ENCODE measurements around the gene SLC6A7. TPM values are rescaled to one million over a fixed set of nuclear protein-coding genes. Genes with fewer than 3 reads are reported as not detected.
"Not testable (repeated sequence)": the region's sequence is repeated elsewhere in the genome, so short reads cannot be mapped to it uniquely, and the experiment has no call there.

SLC6A7 gene
- total and polyA plus RNA-seq, 9 donors, result 0.31 to 1.3 (median 0.75) TPM

DNA sequence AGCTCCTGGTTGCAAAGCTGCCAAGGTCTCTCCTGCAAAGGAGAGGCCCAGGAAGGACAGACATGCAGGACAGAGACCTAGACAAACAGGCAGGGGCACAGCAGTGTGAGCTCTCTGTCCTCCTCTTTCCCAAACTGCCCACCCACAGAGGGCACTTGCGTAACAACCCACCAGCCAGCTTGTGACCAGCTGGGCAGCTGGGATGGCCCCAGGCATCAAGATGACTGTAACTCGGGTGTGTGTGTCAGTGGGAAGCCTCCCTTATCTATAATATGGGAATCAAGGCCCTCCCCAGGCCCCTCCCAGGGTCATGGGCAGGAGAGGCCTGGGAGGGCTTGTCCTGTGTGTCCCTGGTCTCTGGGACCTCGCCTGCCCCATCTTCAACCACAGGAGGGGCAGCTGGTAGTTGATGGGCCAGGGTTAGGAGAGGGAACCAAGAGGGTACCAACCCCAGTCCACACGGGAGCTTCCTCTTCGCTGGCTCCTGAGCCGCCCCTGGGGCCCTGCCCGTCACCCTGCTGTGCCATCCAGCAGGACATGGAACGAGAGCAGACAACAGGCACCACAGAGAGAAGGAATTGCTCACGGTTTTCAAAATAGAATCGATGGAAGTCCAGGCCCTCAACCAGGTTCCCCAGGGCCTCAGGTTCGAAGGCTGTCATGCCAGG lies 37.9 kb downstream of the SLC6A7 start:
- H3K27ac ChIP-seq (ENCODE audit: low read length), result no peak overlapping the region
- WGBS (ENCODE audit: insufficient coverage), result 91% methylated on average over 6 of the region's 11 CpGs
- H3K36me3 ChIP-seq (ENCODE audit: control insufficient read depth, insufficient read depth, low read length), result peaks cover 20% of the 10 kb centered on the region

GRCh38 chr5:150229571-150229970 lies 39.7 kb downstream of the SLC6A7 start:
- no peak for DNase-seq
- Histone ChIP-seq H3K27me3 (ENCODE audit: control insufficient read depth, insufficient read depth, low read length) (no peaks in the 10 kb centered on the region), H3K4me3 (ENCODE audit: low read length) (no peak overlapping the region), H3K4me1 (ENCODE audit: control insufficient read depth, insufficient read depth, low read length) (no peaks in the 10 kb centered on the region), H3K27ac (ENCODE audit: low read length) (no peak overlapping the region), H3K9me3 (replicated peaks; ENCODE audit: control insufficient read depth, low read depth, low read length) (no peaks in the 10 kb centered on the region), H3K36me3 (ENCODE audit: control insufficient read depth, insufficient read depth, low read length) (peaks cover 19% of the 10 kb centered on the region)
- 94% methylated on average over 3 of the region's 3 CpGs for WGBS (ENCODE audit: insufficient coverage)

More for the DNA sequence above, 37.9 kb downstream of the SLC6A7 start:
- Histone ChIP-seq H3K27me3 (ENCODE audit: control insufficient read depth, insufficient read depth, low read length) (no peaks in the 10 kb centered on the region), H3K4me3 (ENCODE audit: low read length) (no peak overlapping the region), H3K4me1 (ENCODE audit: control insufficient read depth, insufficient read depth, low read length) (no peaks in the 10 kb centered on the region), H3K9me3 (replicated peaks; ENCODE audit: control insufficient read depth, low read depth, low read length) (no peaks in the 10 kb centered on the region)
- no peak for DNase-seq

GRCh38 chr5:150230842-150231241 lies 41.0 kb downstream of the SLC6A7 start:
- no peaks in the 10 kb centered on the region for H3K9me3 ChIP-seq (replicated peaks; ENCODE audit: control insufficient read depth, low read depth, low read length)
- H3K4me1 ChIP-seq (ENCODE audit: control insufficient read depth, insufficient read depth, low read length), result peaks cover 4% of the 10 kb centered on the region
- H3K27me3 ChIP-seq (ENCODE audit: control insufficient read depth, insufficient read depth, low read length), result no peaks in the 10 kb centered on the region
- WGBS (ENCODE audit: insufficient coverage), result 66% methylated on average over 4 of the region's 7 CpGs
- H3K36me3 ChIP-seq (ENCODE audit: control insufficient read depth, insufficient read depth, low read length), result peaks cover 13% of the 10 kb centered on the region
- H3K27ac ChIP-seq (ENCODE audit: low read length), result no peak overlapping the region
- H3K4me3 ChIP-seq (ENCODE audit: low read length), result no peak overlapping the region
- no peak for DNase-seq

DNA sequence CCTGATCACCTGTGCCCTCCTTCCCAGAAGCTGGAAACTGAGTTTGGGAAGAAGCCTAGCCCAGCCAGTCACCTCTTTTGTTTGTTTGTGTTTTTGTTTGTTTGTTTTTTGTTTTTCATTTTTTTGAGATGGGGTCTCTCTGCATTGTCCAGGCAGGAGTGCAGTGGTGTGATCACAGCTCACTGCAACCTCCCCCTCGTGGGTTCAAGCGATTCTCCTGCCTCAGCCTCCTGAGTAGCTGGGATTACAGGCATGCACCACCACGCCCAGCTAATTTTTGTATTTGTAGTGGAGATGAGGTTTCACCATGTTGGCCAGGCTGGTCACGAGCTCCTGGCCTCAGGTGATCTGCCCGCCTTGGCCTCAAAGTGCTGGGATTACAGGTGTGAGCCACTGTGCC lies 43.8 kb downstream of the SLC6A7 start:
- 90% methylated on average over 5 of the region's 5 CpGs for WGBS (ENCODE audit: insufficient coverage)
- H3K9me3 ChIP-seq (replicated peaks; ENCODE audit: control insufficient read depth, low read depth, low read length); H3K27me3 ChIP-seq (ENCODE audit: control insufficient read depth, insufficient read depth, low read length); H3K4me1 ChIP-seq (ENCODE audit: control insufficient read depth, insufficient read depth, low read length); DNase-seq; H3K27ac ChIP-seq (ENCODE audit: low read length); H3K36me3 ChIP-seq (ENCODE audit: control insufficient read depth, insufficient read depth, low read length); H3K4me3 ChIP-seq (ENCODE audit: low read length): not testable (repeated sequence)

GRCh38 chr5:150234576-150235499 lies 45.0 kb downstream of the SLC6A7 start:
- Histone ChIP-seq H3K27ac (ENCODE audit: low read length) (no peak overlapping the region), H3K4me3 (ENCODE audit: low read length) (no peak overlapping the region), H3K9me3 (replicated peaks; ENCODE audit: control insufficient read depth, low read depth, low read length) (no peaks in the 10 kb centered on the region), H3K27me3 (ENCODE audit: control insufficient read depth, insufficient read depth, low read length) (no peaks in the 10 kb centered on the region), H3K36me3 (ENCODE audit: control insufficient read depth, insufficient read depth, low read length) (peaks cover 4% of the 10 kb centered on the region), H3K4me1 (ENCODE audit: control insufficient read depth, insufficient read depth, low read length) (peaks cover 4% of the 10 kb centered on the region)
- peak; percentile 45 for DNase-seq
- WGBS (ENCODE audit: insufficient coverage), result 56% methylated on average over 4 of the region's 5 CpGs

GRCh38 chr5:150235500-150235854 lies 45.6 kb downstream of the SLC6A7 start:
- peaks cover 8% of the 10 kb centered on the region for H3K36me3 ChIP-seq (ENCODE audit: control insufficient read depth, insufficient read depth, low read length)
- 43% methylated on average over 3 of the region's 5 CpGs for WGBS (ENCODE audit: insufficient coverage)

GRCh38 chr5:150236313-150236712 lies 46.5 kb downstream of the SLC6A7 start:
- no peaks in the 10 kb centered on the region for H3K9me3 ChIP-seq (replicated peaks; ENCODE audit: control insufficient read depth, low read depth, low read length)
- no peaks in the 10 kb centered on the region for H3K27me3 ChIP-seq (ENCODE audit: control insufficient read depth, insufficient read depth, low read length)
- peaks cover 11% of the 10 kb centered on the region for H3K4me1 ChIP-seq (ENCODE audit: control insufficient read depth, insufficient read depth, low read length)
- DNase-seq, result no peak
- WGBS (ENCODE audit: insufficient coverage), result no CpG with 5 or more reads among the region's 2 CpGs
- no peak overlapping the region for H3K27ac ChIP-seq (ENCODE audit: low read length)
- H3K36me3 ChIP-seq (ENCODE audit: control insufficient read depth, insufficient read depth, low read length), result peaks cover 6% of the 10 kb centered on the region
- H3K4me3 ChIP-seq (ENCODE audit: low read length), result no peak overlapping the region

More at GRCh38 chr5:150235500-150235854, 45.6 kb downstream of the SLC6A7 start:
- H3K27ac ChIP-seq (ENCODE audit: low read length), result no peak overlapping the region
- no peaks in the 10 kb centered on the region for H3K9me3 ChIP-seq (replicated peaks; ENCODE audit: control insufficient read depth, low read depth, low read length)
- H3K27me3 ChIP-seq (ENCODE audit: control insufficient read depth, insufficient read depth, low read length), result no peaks in the 10 kb centered on the region
- peaks cover 4% of the 10 kb centered on the region for H3K4me1 ChIP-seq (ENCODE audit: control insufficient read depth, insufficient read depth, low read length)
- no peak overlapping the region for H3K4me3 ChIP-seq (ENCODE audit: low read length)
- DNase-seq, result no peak

DNA sequence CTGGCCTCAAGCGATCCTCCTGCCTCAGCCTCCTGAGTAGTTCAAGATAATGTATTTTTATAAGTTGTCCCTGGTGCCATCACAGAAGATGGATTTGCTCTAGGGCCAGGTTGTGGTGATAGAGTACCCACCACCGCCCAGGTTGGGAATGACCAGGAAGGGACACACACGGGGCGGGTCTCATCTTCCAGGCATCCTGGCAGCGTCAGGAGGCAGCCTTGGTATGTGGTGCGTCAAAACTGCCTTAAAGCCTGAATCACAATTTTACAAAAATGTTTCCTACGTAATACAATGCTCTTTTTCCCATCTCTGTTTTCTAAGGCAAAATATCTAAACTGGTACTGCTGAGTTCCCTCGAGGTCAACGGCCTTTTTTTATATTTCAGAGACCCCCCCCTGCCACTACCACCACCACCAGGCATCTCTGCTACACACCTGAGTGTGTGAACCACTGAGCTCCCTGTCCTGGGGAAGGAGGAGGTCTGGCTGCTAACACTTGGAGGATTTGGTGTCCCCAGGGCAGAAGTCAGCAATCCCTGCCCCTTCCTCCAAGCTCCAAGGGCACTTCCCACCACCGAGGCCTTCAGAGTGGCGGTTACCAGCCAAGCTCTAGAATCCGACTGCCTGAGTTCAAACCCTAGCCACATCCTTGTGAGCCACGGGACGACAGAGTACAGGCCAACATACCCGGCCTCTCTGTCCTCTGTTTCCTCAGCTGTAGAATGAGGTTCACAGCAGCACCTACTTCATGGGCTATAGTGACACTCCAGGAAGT lies 47.3 kb downstream of the SLC6A7 start:
- DNase-seq, result no peak
- peaks cover 4% of the 10 kb centered on the region for H3K36me3 ChIP-seq (ENCODE audit: control insufficient read depth, insufficient read depth, low read length)

DNA sequence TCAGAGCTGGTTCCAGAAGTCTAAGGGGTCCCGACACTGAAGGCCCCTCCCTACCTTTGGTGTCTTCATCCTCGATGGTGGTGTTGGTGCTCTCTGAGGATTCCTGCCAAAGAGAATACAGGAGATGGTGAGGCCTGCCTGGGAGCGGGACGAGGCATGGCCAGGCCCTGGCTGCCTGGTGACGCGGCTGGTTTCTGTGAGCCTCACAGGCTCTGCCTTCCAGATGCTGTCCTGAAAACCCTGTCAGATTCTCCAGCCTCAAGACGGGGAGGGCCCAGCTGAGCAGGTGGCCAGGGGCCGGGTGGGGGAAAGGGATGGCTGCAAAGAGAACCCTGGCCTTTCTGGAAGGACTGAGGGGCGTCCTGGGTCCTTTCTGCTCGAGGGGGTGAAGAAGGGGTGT lies 48.8 kb downstream of the SLC6A7 start:
- Histone ChIP-seq H3K36me3 (ENCODE audit: control insufficient read depth, insufficient read depth, low read length) (peaks cover 3% of the 10 kb centered on the region), H3K9me3 (replicated peaks; ENCODE audit: control insufficient read depth, low read depth, low read length) (no peaks in the 10 kb centered on the region), H3K27ac (ENCODE audit: low read length) (no peak overlapping the region), H3K4me3 (ENCODE audit: low read length) (no peak overlapping the region), H3K27me3 (ENCODE audit: control insufficient read depth, insufficient read depth, low read length) (peaks cover 2% of the 10 kb centered on the region), H3K4me1 (ENCODE audit: control insufficient read depth, insufficient read depth, low read length) (peaks cover 30% of the 10 kb centered on the region)
- 76% methylated on average over 8 of the region's 10 CpGs for WGBS (ENCODE audit: insufficient coverage)
- no peak for DNase-seq

More for the DNA sequence above, 47.3 kb downstream of the SLC6A7 start:
- WGBS (ENCODE audit: insufficient coverage), result 81% methylated on average over 11 of the region's 15 CpGs
- H3K27me3 ChIP-seq (ENCODE audit: control insufficient read depth, insufficient read depth, low read length), result no peaks in the 10 kb centered on the region
- H3K4me1 ChIP-seq (ENCODE audit: control insufficient read depth, insufficient read depth, low read length), result peaks cover 18% of the 10 kb centered on the region
- no peaks in the 10 kb centered on the region for H3K9me3 ChIP-seq (replicated peaks; ENCODE audit: control insufficient read depth, low read depth, low read length)
- H3K4me3 ChIP-seq (ENCODE audit: low read length), result no peak overlapping the region
- no peak overlapping the region for H3K27ac ChIP-seq (ENCODE audit: low read length)
